Neural crest cell (in vitro differentiated cells): Measurements from ENCODE around the gene WNT3. TPM values are rescaled to one million over a fixed set of nuclear protein-coding genes. Genes with fewer than 3 reads are reported as not detected.
A peak's percentile ranks its signal among the peaks of the same experiment; 100 is the strongest.

Experiments
- DNase-seq: peaks from one replicate; pipeline ENCODE4 v3.0.0; 2021; ENCODE audit warnings: low read depth, mixed read lengths, low spot score
- H3K27ac Mint-ChIP-seq: one replicate; pipeline ENCODE4 v1.8.0; 2021; ENCODE audit warnings: mild to moderate bottlenecking, mixed read lengths; ENCODE audit not compliant: unreplicated experiment
- H3K27me3 Mint-ChIP-seq: 2 replicates; pipeline ENCODE4 v1.8.0; 2021; ENCODE audit warnings: low read depth, mild to moderate bottlenecking, mixed read lengths
- H3K36me3 Mint-ChIP-seq: 2 replicates; pipeline ENCODE4 v1.8.0; 2021; ENCODE audit warnings: low read depth, mild to moderate bottlenecking, mixed read lengths
- H3K4me1 Mint-ChIP-seq: 2 replicates; pipeline ENCODE4 v1.8.0; 2021; ENCODE audit warnings: mixed read lengths
- H3K4me3 Mint-ChIP-seq: one replicate; pipeline ENCODE4 v1.8.0; 2021; ENCODE audit warnings: mild to moderate bottlenecking, mixed read lengths
- H3K9me3 Mint-ChIP-seq: 2 replicates; pipeline ENCODE4 v1.8.0; 2021; ENCODE audit warnings: mixed read lengths
- CTCF ChIP-seq: fragments of 200-600 bp; sonication (generic); conservative IDR thresholded peaks from 2 replicates; pipeline ENCODE4 v1.5.0; 2021; ENCODE audit warnings: antibody characterized with exemption, mild to moderate bottlenecking
- total RNA-seq: library from RNA; stranded (reverse); gene quantifications from 2 replicates; pipeline ENCODE4 v1.2.1, GENCODE V29; 2021

Gene WNT3
- total RNA-seq, 1 donor from 2014 or later: 9.3 TPM

- peaks cover 78% of the 10 kb centered on the region for H3K27me3 Mint-ChIP-seq
Observed at GRCh38 chr17:46853896-46854444, 35.5 kb upstream of the WNT3 start.

GRCh38 chr17:46851029-46851741 lies 32.7 kb upstream of the WNT3 start, which contains the start of gene WNT9B:
Gene WNT9B (plus strand): TSS chr17:46851583. CDS start chr17:46851639, 56 bp downstream.
- no peak for TF ChIP-seq CTCF
- peak within 1 kb of the TSS; percentile 66 for H3K4me3 Mint-ChIP-seq
- H3K27me3 Mint-ChIP-seq: peaks cover 94% of the 10 kb centered on the region
- H3K36me3 Mint-ChIP-seq: no peaks in the 10 kb centered on the region
- no peaks in the 10 kb centered on the region for H3K9me3 Mint-ChIP-seq
- H3K27ac Mint-ChIP-seq: no peak within 1 kb of the TSS
- H3K4me1 Mint-ChIP-seq: peaks cover 7% of the 10 kb centered on the region
- DNase-seq: no peak

More at GRCh38 chr17:46853896-46854444, 35.5 kb upstream of the WNT3 start:
- DNase-seq: no peak
- TF ChIP-seq CTCF: no peak
- no peaks in the 10 kb centered on the region for H3K36me3 Mint-ChIP-seq
- H3K4me3 Mint-ChIP-seq: no peak overlapping the region
- peaks cover 7% of the 10 kb centered on the region for H3K4me1 Mint-ChIP-seq
- no peaks in the 10 kb centered on the region for H3K9me3 Mint-ChIP-seq
- H3K27ac Mint-ChIP-seq: no peak overlapping the region

DNA sequence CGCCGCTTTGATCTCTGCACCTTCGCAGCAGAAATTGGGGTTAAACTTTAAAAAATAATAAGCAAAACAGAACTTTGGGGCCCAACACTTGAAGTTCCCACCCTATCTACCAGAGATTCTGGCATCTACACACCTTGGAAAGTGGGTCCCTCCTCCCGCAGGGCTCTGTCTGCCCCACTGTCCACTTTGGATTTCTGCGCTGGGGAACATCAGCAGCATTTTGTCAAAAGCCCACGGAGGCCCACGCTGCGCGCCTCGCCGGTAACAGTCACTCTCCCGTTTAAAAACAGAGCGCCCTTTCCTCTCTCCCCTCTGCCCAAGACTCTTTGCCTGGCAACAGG lies 32.2 kb upstream of the WNT3 start:
- no peak for TF ChIP-seq CTCF

GRCh38 chr17:46848534-46848933 lies 30.0 kb upstream of the WNT3 start:
- no peak overlapping the region for H3K4me3 Mint-ChIP-seq
- H3K9me3 Mint-ChIP-seq: peaks cover under 1% of the 10 kb centered on the region
- H3K27me3 Mint-ChIP-seq: peaks cover 80% of the 10 kb centered on the region
- H3K4me1 Mint-ChIP-seq: peaks cover 3% of the 10 kb centered on the region
- H3K36me3 Mint-ChIP-seq: no peaks in the 10 kb centered on the region
- no peak for TF ChIP-seq CTCF
- no peak overlapping the region for H3K27ac Mint-ChIP-seq
- no peak for DNase-seq

More for the DNA sequence above, 32.2 kb upstream of the WNT3 start:
- no peak for DNase-seq
- Mint-ChIP-seq H3K4me3 (peak overlapping the region; percentile 66), H3K4me1 (peaks cover 7% of the 10 kb centered on the region), H3K27ac (no peak overlapping the region), H3K27me3 (peaks cover 94% of the 10 kb centered on the region), H3K36me3 (no peaks in the 10 kb centered on the region), H3K9me3 (no peaks in the 10 kb centered on the region)

DNA sequence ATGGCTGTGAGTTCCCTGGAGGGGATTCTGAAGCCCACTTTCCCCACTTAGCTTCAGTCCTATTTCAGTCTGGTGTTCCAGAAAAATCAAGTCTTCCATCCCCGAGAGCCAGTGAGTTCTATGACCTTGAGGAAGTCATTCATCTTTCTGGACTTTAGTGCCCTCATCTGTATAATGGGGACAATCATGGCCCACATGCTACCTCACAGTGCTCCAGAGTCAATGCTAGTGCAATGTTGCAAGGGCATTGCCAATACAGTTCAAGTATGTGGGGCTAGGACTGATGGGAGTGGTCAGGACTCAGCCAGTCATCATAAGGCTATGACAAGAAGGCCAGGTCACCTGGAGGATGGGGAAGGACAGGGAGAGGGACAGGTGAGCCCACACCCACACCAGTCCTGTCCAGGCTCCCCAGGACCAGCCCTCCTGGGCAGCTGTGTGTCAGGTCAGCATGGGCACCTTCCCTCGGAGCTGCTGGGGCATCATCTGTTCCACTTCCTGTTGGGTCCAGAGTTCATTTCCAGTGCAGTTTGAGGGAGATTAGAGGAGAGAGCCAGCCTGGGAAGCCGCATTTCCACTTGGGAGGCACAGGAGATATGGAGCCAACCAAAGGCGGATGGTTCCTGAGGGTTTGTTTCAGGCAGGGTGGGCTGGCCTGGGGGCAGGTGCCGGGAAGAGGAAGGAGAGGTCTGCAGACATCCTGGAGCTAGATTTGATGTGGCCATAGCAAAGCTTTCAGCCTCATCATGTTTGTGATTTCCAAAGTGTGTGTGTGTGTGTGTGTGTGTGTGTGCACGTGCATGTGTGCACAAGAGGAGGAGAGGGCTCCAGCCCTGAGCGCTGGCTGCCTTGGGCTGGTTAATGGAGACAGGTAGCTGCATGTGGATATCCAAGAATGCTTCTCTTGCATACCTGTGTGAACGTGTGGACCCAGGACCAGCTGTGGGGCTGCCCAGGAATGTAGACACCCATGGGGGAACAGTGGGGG lies 29.0 kb upstream of the WNT3 start:
- Mint-ChIP-seq H3K4me1 (peaks cover 3% of the 10 kb centered on the region), H3K36me3 (peaks cover 5% of the 10 kb centered on the region), H3K9me3 (peaks cover 8% of the 10 kb centered on the region), H3K4me3 (no peak overlapping the region), H3K27me3 (peaks cover 80% of the 10 kb centered on the region), H3K27ac (no peak overlapping the region)
- DNase-seq: no peak
- TF ChIP-seq CTCF: no peak
